ENCODE data around the gene LCN12. TPM values are rescaled to one million over a fixed set of nuclear protein-coding genes. Genes with fewer than 3 reads are reported as not detected.

Gene LCN12, protein sequence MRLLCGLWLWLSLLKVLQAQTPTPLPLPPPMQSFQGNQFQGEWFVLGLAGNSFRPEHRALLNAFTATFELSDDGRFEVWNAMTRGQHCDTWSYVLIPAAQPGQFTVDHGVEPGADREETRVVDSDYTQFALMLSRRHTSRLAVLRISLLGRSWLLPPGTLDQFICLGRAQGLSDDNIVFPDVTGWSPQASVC
- total RNA-seq, result not detected

DNA sequence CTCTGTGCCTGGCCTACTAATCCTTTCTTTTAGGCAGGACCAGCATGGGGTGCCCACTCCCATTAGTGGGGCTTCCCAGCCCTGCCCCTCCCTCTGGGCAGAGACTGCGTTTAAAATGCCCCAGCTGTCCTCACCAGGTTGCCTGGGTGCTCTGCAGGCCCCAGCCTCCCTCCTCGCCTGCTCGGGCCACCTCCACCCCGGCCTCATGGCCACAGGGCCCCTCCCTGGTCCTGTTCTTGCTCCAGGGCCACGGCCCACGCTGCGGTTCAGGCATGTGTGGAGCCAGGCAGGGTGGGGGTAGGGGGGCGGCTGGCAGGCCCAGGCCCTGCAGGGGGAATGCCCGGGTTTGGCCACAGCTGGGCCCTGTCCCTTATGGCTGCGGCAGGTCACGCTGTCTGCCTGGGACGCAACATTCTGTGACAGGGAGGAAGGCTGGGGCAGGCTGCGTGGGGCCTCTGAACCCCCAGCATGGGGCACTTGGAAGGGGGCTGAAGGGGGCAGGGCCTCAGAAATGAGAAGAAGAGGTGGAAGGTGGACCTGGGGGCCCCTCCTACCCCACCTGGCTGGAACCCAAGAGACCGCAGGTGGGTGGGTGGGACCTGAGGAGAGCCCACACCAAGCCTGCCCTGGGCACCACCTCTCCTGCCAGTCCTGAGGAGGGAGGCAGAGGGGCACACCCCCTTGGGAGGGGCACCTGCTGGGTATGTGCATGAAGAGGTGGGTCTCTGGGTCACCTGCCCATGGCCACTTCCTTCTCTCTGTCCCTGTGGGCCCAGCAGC lies at the start of gene LCN12:
LCN12 (plus strand) TSS at position 733 of the 780 bp plus-strand sequence. CDS start 55 bp downstream, outside the sequence.
- Histone ChIP-seq H3K9me3 (no peaks in the 10 kb centered on the region), H3K4me1 (peaks cover 17 to 41% (median 23%) of the 10 kb centered on the region in 3 donors), H3K4me3 (no peak within 1 kb of the TSS), H3K27me3 (no peaks in the 10 kb centered on the region), H3K36me3 (no peaks in the 10 kb centered on the region), H3K27ac (no peak within 1 kb of the TSS)
- TF ChIP-seq, protein P1, sequence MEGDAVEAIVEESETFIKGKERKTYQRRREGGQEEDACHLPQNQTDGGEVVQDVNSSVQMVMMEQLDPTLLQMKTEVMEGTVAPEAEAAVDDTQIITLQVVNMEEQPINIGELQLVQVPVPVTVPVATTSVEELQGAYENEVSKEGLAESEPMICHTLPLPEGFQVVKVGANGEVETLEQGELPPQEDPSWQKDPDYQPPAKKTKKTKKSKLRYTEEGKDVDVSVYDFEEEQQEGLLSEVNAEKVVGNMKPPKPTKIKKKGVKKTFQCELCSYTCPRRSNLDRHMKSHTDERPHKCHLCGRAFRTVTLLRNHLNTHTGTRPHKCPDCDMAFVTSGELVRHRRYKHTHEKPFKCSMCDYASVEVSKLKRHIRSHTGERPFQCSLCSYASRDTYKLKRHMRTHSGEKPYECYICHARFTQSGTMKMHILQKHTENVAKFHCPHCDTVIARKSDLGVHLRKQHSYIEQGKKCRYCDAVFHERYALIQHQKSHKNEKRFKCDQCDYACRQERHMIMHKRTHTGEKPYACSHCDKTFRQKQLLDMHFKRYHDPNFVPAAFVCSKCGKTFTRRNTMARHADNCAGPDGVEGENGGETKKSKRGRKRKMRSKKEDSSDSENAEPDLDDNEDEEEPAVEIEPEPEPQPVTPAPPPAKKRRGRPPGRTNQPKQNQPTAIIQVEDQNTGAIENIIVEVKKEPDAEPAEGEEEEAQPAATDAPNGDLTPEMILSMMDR (IDR thresholded peaks at IDR 0.05), result no peak
- TF ChIP-seq POLR2A (IDR thresholded peaks at IDR 0.05), result no peak
- intact Hi-C loops (cut with DNase I), result no loop called here
- 40 to 90% methylated on average over 1 to 3 of the region's 14 CpGs for whole genome bisulfite sequencing, 2 donors
- DNase-seq, result no peak

DNA sequence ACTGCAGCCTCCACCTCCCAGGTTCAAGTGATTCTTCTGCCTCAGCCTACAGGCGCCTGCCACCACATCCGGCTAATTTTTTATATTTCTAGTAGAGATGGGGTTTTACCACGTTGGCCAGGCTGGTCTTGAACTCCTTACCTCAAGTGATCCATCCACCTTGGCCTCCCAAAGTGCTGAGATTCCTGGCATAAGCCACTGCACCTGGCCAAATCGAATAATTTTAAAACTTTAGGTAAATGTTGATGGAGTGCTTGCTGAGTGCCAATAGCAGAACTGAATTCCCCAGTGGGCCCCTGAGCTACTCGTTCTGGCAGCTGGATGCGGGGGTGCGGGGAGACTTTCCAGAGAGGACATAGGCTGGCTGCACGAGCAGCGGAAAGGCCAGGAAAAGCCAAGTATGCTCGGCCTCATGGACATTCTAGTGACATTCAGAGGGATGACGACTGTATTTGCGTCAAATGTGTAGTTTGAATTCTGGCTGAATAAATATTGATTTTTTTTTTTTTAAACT lies 49.0 kb upstream of the LCN12 start:
- Histone ChIP-seq H3K27ac (peak overlapping the region; percentile 89 to 93 (median 92)), H3K36me3 (peaks cover 0 to 78% (median 14%) of the 10 kb centered on the region in 3 donors), H3K27me3 (no peaks in the 10 kb centered on the region), H3K9me3 (no peaks in the 10 kb centered on the region), H3K4me1 (peaks cover 30 to 60% (median 37%) of the 10 kb centered on the region in 3 donors), H3K4me3 (peak overlapping the region in 1 of 4 donors; percentile 33)
- no peak for DNase-seq
- whole genome bisulfite sequencing, 2 donors, result 53 to 66% methylated on average over 12 of the region's 12 CpGs
- TF ChIP-seq, protein P1 (IDR thresholded peaks at IDR 0.05), result no peak
- TF ChIP-seq POLR2A (IDR thresholded peaks at IDR 0.05), result no peak
- intact Hi-C loops (cut with DNase I), result no loop called here

DNA sequence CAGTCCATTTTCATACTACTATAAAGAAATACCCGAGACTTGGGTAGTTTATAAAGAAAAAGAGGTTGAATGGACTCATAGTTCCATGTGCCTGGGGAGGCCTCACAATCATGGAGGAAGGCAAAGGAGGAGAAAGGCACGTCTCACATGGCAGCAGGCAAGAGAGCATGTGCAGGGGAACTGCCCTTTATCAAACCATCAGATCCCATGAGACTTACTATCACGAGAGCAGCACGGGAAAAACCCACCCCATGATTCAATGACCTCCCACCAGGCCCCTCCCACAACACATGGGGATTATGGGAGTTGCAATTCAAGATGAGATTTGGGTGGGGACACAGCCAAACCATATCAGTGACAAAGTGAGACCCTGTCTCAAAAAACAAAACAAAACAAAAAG lies 45.8 kb upstream of the LCN12 start:
- no peaks in the 10 kb centered on the region for H3K27me3 ChIP-seq
- TF ChIP-seq, protein P1 (IDR thresholded peaks at IDR 0.05), result no peak
- no peak for TF ChIP-seq POLR2A (IDR thresholded peaks at IDR 0.05)
- intact Hi-C loops (cut with DNase I), result no loop called here
- WGBS, 2 donors, result 71 to 86% methylated on average over 4 of the region's 4 CpGs
- no peak overlapping the region for H3K27ac ChIP-seq
- no peaks in the 10 kb centered on the region for H3K9me3 ChIP-seq
- DNase-seq, result no peak
- peaks cover 0 to 81% (median 18%) of the 10 kb centered on the region in 3 donors for H3K36me3 ChIP-seq
- H3K4me3 ChIP-seq, result no peak overlapping the region
- H3K4me1 ChIP-seq, result peaks cover 19 to 28% (median 22%) of the 10 kb centered on the region in 3 donors

DNA sequence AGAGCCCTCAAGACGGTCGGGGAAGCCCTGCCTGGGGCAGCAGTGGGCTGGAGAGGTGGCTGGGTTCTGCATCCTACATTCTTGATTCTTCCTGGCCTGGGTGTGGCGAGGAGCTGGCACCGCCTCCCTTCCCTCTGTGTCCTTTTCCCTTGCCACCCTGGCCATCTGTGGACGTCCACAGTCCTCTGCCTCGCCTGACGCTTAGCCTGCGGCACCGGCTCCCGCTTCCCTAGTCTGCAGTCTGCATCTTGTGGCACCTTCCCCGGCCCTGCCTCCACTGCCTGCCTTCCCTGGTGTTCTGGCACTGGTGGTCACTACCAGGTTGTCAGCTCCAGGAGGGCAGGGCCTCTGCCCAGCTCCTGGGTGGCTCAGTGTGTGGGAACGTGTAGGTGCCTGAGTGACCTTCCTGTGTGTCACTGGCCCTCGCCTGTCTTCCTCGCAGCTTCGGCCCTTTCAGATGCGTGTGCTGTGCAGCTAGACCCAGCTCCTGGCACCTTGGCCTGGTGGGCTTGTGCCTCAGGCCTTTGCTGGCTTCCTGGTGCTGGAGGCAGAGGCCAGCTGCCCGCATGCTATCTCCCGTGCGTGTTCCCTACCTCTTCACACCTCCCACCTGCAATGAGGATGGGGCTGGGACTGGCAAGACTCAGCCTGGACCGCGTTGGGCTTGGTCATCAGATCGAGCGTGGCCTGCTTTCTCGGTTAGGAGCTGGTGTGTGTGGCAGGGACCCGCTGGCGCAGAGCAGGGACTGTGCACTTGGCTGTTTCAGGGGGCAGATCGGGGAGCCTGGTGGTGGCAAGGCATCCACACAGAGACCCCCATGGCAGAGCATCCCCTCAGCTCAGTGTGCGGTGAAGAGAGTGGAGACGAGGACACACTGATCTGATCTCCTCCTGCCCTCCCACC lies 44.8 kb upstream of the LCN12 start:
- TF ChIP-seq, protein P1 (IDR thresholded peaks at IDR 0.05), result no peak
- no peak for TF ChIP-seq POLR2A (IDR thresholded peaks at IDR 0.05)
- Histone ChIP-seq H3K27me3 (no peaks in the 10 kb centered on the region), H3K9me3 (no peaks in the 10 kb centered on the region), H3K4me1 (peaks cover 10 to 19% (median 12%) of the 10 kb centered on the region in 3 donors), H3K27ac (no peak overlapping the region), H3K36me3 (peaks cover 0 to 89% (median 18%) of the 10 kb centered on the region in 3 donors), H3K4me3 (no peak overlapping the region)
- DNase-seq, result no peak
- intact Hi-C loops (cut with DNase I), result no loop called here
- 94 to 96% methylated on average over 10 to 19 of the region's 29 CpGs for WGBS, 2 donors

Measured in esophagus squamous epithelium (tissue), 5 donors.